ENCODE results near the gene CYSLTR2.

DNA sequence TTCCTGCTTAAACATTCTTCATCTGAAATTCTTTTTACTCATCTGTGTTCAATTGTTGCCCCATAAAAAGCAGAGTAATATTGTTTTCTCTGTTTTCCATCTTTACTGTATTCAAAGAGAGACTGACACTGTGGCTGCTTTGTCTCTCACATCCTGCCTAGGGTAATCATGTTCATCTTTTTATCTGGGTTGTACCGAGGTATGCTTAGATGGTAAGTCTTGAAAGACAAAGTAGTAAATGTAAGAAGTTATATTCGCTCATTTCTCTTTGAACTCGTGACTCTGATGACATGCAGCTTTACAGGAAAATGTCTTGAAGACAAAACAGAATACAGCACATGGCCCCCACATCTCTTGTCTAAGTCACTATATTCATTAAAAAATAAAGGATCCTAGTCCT lies 20.0 kb upstream of the CYSLTR2 start:
- no peak for TF ChIP-seq EZH2phosphoT487 (IDR thresholded peaks at IDR 0.05; ENCODE audit: borderline replicate concordance, low read length)
- TF ChIP-seq, protein P1, sequence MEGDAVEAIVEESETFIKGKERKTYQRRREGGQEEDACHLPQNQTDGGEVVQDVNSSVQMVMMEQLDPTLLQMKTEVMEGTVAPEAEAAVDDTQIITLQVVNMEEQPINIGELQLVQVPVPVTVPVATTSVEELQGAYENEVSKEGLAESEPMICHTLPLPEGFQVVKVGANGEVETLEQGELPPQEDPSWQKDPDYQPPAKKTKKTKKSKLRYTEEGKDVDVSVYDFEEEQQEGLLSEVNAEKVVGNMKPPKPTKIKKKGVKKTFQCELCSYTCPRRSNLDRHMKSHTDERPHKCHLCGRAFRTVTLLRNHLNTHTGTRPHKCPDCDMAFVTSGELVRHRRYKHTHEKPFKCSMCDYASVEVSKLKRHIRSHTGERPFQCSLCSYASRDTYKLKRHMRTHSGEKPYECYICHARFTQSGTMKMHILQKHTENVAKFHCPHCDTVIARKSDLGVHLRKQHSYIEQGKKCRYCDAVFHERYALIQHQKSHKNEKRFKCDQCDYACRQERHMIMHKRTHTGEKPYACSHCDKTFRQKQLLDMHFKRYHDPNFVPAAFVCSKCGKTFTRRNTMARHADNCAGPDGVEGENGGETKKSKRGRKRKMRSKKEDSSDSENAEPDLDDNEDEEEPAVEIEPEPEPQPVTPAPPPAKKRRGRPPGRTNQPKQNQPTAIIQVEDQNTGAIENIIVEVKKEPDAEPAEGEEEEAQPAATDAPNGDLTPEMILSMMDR (conservative IDR thresholded peaks at IDR 0.05; ENCODE audit: low read depth, low read length): no peak

Measured in PC-3 (cell line).